KMS-11 (cell line): ENCODE measurements around the gene EVPLL.

Experiments used
- H2AFZ ChIP-seq: fragments of 200-600 bp; sonication (generic); 2 replicates; pipeline ENCODE4 v1.6.1; 2016; ENCODE audit warnings: antibody characterized with exemption, mixed run types, low read depth
- H3K27ac ChIP-seq: fragments of 200-600 bp; sonication (generic); 2 replicates; pipeline ENCODE4 v1.6.1; 2016; ENCODE audit warnings: mild to moderate bottlenecking, mixed run types
- H3K27me3 ChIP-seq: fragments of 200-600 bp; sonication (generic); 2 replicates; pipeline ENCODE4 v1.6.1; 2017; ENCODE audit warnings: mild to moderate bottlenecking, low read depth, mixed run types, moderate library complexity; ENCODE audit not compliant: insufficient read depth
- H3K36me3 ChIP-seq: fragments of 200-600 bp; sonication (generic); 2 replicates; pipeline ENCODE4 v1.6.1; 2017; ENCODE audit warnings: mild to moderate bottlenecking, mixed run types; ENCODE audit not compliant: insufficient read depth
- H3K4me1 ChIP-seq: fragments of 200-600 bp; sonication (generic); 2 replicates; pipeline ENCODE4 v1.6.1; 2016; ENCODE audit warnings: mild to moderate bottlenecking, low read depth, mixed run types; ENCODE audit not compliant: poor library complexity, severe bottlenecking
- H3K4me2 ChIP-seq: fragments of 200-600 bp; sonication (generic); 2 replicates; pipeline ENCODE4 v1.7.0; 2016; ENCODE audit warnings: mild to moderate bottlenecking, mixed run types
- H3K4me3 ChIP-seq: fragments of 200-600 bp; sonication (generic); IDR thresholded peaks from 2 replicates; pipeline ENCODE4 v1.6.1; 2017; ENCODE audit warnings: low read depth, low read length, mixed read lengths; ENCODE audit not compliant: insufficient read depth
- H3K79me2 ChIP-seq: fragments of 200-600 bp; sonication (generic); 2 replicates; pipeline ENCODE4 v1.6.1; 2016; ENCODE audit warnings: low read depth, mixed run types; ENCODE audit not compliant: insufficient read depth
- H3K9ac ChIP-seq: fragments of 200-600 bp; sonication (generic); 2 replicates; pipeline ENCODE4 v1.6.1; 2016; ENCODE audit warnings: mild to moderate bottlenecking, mixed run types
- H4K20me1 ChIP-seq: fragments of 200-600 bp; sonication (generic); 2 replicates; pipeline ENCODE4 v1.6.1; 2016; ENCODE audit warnings: mild to moderate bottlenecking, mixed run types; ENCODE audit not compliant: insufficient read depth
- CTCF ChIP-seq: fragments of 200-600 bp; sonication (generic); conservative IDR thresholded peaks from 2 replicates; pipeline ENCODE4 v1.6.1; 2017; ENCODE audit warnings: low read depth, mild to moderate bottlenecking, antibody characterized with exemption, low read length, moderate library complexity, mixed read lengths

EVPLL gene

GRCh38 chr17:18361837-18362697 lies 15.5 kb upstream of the EVPLL start:
- H3K4me2 ChIP-seq = peak overlapping the region; percentile 60

GRCh38 chr17:18362698-18363100 lies 14.9 kb upstream of the EVPLL start:
- Histone ChIP-seq H3K79me2 (peaks cover 13% of the 10 kb centered on the region), H3K9ac (peak overlapping the region; percentile 37; the same call in 1 of the 2 replicates), H2AFZ (peak overlapping the region; percentile 73), H3K4me1 (peaks cover 17% of the 10 kb centered on the region), H3K27me3 (no peaks in the 10 kb centered on the region), H3K4me2 (peak overlapping the region; percentile 60), H4K20me1 (no peaks in the 10 kb centered on the region), H3K4me3 (no peak overlapping the region), H3K36me3 (no peaks in the 10 kb centered on the region), H3K27ac (no peak overlapping the region)
- no peak for TF ChIP-seq CTCF

More at GRCh38 chr17:18361837-18362697, 15.5 kb upstream of the EVPLL start:
- Histone ChIP-seq H3K4me3 (no peak overlapping the region), H3K9ac (no peak overlapping the region), H3K27ac (no peak overlapping the region), H3K79me2 (peaks cover 13% of the 10 kb centered on the region), H3K36me3 (no peaks in the 10 kb centered on the region), H4K20me1 (no peaks in the 10 kb centered on the region), H2AFZ (no peak overlapping the region), H3K27me3 (no peaks in the 10 kb centered on the region), H3K4me1 (peaks cover 17% of the 10 kb centered on the region)
- TF ChIP-seq CTCF = no peak

GRCh38 chr17:18363101-18364049 lies 14.2 kb upstream of the EVPLL start, which contains the start of gene SHMT1:
SHMT1 (minus strand) TSS chr17:18363550; CDS start chr17:18355981, 7,569 bp downstream.
- TF ChIP-seq CTCF = no peak
- Histone ChIP-seq H3K4me3 (no peak within 1 kb of the TSS), H3K27me3 (no peaks in the 10 kb centered on the region), H3K4me2 (peak within 1 kb of the TSS; percentile 60), H3K27ac (no peak within 1 kb of the TSS), H2AFZ (peak within 1 kb of the TSS; percentile 73), H3K79me2 (peaks cover 13% of the 10 kb centered on the region), H3K4me1 (peaks cover 17% of the 10 kb centered on the region), H3K36me3 (no peaks in the 10 kb centered on the region), H3K9ac (peak within 1 kb of the TSS; percentile 37; the same call in 1 of the 2 replicates), H4K20me1 (no peaks in the 10 kb centered on the region)

- no peak overlapping the region for H3K9ac ChIP-seq
- no peaks in the 10 kb centered on the region for H4K20me1 ChIP-seq
- no peak overlapping the region for H3K27ac ChIP-seq
- H3K4me2 ChIP-seq = no peak overlapping the region
- H3K27me3 ChIP-seq = no peaks in the 10 kb centered on the region
- no peak overlapping the region for H2AFZ ChIP-seq
- H3K4me3 ChIP-seq = no peak overlapping the region
- no peaks in the 10 kb centered on the region for H3K36me3 ChIP-seq
- H3K4me1 ChIP-seq = peaks cover 17% of the 10 kb centered on the region
- H3K79me2 ChIP-seq = peaks cover 13% of the 10 kb centered on the region
- no peak for TF ChIP-seq CTCF
These were observed 13.4 kb upstream of the EVPLL start for GRCh38 chr17:18364166-18364565.
